Stimulated activated CD4-positive, alpha-beta T cell treated with anti-CD3 and anti-CD28 coated beads, Interleukin-4, amount 100 ng/mL, for 24 hours (primary cell): ENCODE measurements around the gene GAREM1.
"Not testable (repeated sequence)": the region's sequence is repeated elsewhere in the genome, so short reads cannot be mapped to it uniquely, and the experiment has no call there.

ENCODE experiments used
- DNase-seq: peaks from one replicate; pipeline ENCODE4 v3.0.0-alpha.2; 2020

GAREM1 gene

GRCh38 chr18:32249147-32249929 is 221.3 kb downstream of the GAREM1 start:
- no peak for DNase-seq

GRCh38 chr18:32244881-32245280 is 225.8 kb downstream of the GAREM1 start:
- no peak for DNase-seq

DNA sequence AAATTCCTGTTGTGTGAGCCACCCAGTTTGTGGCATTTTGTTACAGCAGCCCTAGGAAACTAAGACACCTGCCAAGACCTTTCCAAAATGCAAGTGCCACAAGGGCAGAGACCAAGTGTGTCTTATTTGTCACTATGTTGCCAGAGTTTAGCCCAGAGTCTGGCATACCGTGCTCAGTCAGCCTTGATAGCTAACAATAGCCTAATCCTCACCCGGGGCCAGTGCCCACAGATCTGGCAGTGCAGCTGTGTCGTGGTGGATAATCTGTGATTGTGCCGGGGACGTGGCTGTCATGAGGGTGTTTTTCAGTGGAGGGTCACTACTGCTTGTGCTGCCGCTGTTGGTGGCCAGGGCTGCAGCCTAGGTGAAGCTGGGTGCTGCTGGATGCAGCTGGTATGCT is 227.3 kb downstream of the GAREM1 start:
- no peak for DNase-seq

DNA sequence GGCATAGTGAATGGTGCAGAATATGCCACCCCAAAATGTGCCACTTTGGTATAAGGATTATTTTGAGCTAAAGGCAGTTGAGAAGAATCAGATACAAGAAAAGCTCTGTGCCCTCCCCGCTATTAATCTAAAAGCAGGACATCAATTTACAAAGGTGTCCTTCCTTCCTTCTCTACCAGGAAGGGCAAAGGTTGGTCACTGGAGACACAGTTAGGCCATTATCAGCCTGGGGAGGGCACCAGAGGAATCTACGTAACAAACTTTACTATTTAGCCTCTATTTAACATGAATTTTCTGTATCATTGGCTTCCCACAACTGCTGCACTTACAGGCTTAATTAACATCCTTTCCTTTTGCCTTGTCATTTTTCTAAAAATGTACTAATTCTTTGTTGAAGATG is 228.3 kb downstream of the GAREM1 start:
- no peak for DNase-seq

GRCh38 chr18:32238635-32239268 is 231.9 kb downstream of the GAREM1 start:
- DNase-seq = no peak

DNA sequence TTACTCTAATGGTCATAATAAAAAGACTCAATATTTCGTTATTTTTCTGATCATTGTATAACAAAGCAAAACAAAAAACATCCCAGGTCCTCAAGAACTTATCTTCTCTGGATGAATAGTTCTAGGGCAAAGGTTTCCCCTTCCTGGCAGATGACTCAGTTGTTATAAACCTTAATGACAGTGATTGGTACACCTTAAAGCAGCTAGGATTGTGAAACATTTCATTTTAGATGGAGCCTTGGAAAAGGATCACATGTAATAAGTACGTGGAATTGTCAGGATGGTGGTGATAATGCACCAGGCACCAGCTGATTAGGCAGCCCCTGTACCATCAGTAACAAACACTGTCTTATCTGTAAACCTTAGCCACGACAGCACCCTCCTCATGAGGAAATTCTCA is 233.6 kb downstream of the GAREM1 start:
- no peak for DNase-seq

DNA sequence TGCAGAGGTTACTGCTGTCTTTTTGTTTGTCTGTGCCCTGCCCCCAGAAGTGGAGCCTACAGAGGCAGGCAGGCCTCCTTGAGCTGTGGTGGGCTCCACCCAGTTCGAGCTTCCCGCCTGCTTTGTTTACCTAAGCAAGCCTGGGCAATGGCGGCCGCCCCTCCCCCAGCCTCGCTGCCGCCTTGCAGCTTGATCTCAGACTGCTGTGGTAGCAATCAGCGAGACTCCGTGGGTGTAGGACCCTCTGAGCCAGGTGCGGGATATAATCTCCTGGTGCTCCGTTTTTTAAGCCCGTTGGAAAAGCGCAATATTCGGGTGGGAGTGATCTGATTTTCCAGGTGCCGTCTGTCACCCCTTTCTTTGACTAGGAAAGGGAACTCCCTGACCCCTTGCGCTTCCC is 237.3 kb downstream of the GAREM1 start:
- not testable (repeated sequence) for DNase-seq

GRCh38 chr18:32219431-32220018 is 251.2 kb downstream of the GAREM1 start:
- no peak for DNase-seq

GRCh38 chr18:32216390-32216789 is 254.3 kb downstream of the GAREM1 start:
- no peak for DNase-seq

DNA sequence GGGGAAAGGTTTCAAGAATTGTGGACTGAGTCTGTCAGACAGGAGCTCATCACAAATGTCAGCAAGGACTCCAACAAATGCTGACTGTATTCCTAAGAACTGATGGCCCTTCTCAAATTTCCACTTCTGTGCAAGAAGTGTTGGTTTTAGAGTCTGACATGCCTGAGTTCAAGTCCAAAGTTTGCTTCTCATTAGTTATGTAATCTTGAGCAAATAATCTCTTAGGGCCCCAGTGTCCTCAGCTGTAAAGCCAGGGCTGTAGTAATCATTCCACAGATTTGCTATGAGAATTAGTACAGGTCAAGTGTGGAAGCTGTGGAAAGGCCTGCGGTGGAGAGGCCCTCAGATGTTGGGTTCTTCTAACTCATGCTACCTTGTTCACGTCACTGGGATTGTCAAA is 257.0 kb downstream of the GAREM1 start:
- DNase-seq = no peak
